ENCODE results near the gene CXXC4. TPM values are rescaled to one million over a fixed set of nuclear protein-coding genes. Genes with fewer than 3 reads are reported as not detected.

Gene CXXC4
- total RNA-seq, 1 donor from 2014 or later, result 0.12 TPM

GRCh38 chr4:104488151-104488550 is 6.5 kb downstream of the CXXC4 start:
- no peak for ATAC-seq

- no peak for ATAC-seq
Measured at GRCh38 chr4:104486716-104487504, 7.8 kb downstream of the CXXC4 start.

DNA sequence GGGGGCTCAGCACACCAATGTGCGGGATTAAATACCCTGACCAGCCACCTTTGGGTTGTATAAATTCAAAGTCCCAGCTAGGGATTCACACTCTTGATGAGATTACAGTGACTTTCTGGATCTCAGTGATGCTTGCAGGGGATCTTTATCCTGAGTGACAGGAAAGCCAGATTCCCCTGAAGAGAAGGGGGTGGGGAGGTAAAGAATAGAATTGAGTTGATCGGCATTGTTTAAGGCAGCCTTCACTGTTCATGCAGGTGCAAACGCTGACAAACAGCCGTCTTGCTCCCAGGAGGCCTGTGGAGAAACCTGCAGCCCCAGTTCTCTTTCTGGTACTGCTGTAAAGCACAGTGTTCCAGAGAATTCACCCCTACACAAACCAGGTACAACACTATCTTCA is 19.0 kb downstream of the CXXC4 start:
- no peak for ATAC-seq

DNA sequence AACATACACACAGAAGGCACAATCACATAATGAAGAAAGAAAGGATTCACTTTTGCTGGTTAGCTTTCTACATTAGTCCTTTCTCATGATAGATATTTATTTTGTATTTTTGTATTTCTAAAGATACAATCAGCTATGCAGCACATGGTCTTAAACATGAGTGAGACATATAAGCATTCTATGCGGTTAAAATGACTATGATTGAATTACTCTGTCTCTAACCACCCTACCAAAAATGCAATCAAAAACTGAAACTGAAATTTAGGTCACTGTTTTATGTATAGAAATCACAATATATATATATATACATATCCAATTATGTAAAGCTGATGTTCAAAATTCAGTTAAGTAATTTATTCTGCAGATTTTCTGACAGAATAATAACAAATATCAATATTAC is 21.9 kb downstream of the CXXC4 start:
- ATAC-seq, result no peak

- no peak for ATAC-seq
Measured at GRCh38 chr4:104470770-104471169, 23.9 kb downstream of the CXXC4 start.

GRCh38 chr4:104469794-104470193 is 24.9 kb downstream of the CXXC4 start:
- ATAC-seq, result no peak

GRCh38 chr4:104465619-104466018 is 29.1 kb downstream of the CXXC4 start:
- no peak for ATAC-seq

GRCh38 chr4:104465201-104465600 is 29.5 kb downstream of the CXXC4 start:
- no peak for ATAC-seq

- ATAC-seq, result no peak
Measured at GRCh38 chr4:104462641-104463040, 32.1 kb downstream of the CXXC4 start.

DNA sequence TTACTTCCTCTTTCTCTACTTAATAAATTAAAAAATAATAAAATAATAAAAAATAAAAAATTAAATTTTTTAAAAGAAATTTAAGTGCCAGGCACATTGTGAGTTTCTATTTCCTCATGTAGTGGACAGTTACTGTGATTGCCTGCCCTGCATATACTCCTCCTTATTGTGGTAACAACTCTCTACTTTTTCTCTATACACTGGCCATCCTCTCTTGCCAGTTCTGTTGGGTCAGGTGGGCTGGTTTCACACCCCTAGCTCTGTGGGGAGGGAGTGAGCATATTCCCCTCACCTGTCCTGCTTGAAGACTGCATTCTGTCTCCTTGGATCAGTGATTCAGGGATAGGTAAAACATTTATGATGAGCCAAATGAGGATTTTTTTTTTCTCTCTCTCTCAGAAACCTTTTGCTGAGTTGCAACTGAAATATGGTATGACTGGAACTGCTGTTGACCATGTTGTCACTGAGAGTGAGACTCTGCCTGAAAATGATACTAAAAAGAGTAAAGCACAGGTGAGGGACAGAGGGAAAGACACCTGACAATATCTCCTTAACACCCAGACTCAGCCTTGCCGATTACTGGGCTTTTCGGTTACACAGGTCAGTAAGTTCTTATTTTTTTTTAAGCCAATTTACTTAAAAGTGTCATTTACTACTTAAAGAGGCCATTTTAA is 37.2 kb downstream of the CXXC4 start:
- ATAC-seq, result no peak

DNA sequence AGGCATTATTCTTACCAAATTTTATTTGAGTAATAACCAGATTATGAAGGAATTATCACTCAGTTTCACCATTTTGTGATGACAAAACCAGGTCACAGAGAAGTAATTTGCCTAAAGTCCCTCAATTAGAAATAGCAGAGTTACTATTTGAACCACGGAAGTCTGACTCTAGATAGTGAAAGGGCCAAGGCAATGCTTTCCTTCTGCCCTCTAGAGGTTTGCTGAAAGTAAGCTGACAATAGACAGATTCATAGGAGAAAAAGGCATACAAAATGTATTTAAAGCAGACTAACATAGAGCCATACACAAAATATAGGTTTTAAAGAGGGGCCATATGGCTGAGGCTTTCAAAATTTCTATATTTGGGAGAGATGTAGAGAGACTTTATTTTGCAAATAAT is 43.1 kb downstream of the CXXC4 start:
- no peak for ATAC-seq

DNA sequence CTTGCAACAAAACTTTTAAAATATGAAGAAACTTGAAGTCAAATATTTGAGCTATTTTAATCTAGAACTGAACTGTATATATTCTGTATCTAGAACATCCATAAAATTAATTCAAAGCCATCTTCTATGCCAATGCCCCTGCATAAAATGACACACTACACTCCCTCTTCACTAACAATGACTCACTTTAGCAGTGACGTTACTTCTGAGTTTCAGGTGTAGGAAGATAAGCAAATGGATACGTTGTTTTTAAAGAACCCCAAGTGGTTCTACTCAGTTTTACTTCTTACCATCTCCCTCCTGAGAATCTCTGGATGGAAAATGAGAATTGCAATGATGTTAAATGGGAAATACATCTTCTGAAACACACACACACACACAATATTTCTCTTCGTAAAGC is 45.2 kb downstream of the CXXC4 start:
- no peak for ATAC-seq

DNA sequence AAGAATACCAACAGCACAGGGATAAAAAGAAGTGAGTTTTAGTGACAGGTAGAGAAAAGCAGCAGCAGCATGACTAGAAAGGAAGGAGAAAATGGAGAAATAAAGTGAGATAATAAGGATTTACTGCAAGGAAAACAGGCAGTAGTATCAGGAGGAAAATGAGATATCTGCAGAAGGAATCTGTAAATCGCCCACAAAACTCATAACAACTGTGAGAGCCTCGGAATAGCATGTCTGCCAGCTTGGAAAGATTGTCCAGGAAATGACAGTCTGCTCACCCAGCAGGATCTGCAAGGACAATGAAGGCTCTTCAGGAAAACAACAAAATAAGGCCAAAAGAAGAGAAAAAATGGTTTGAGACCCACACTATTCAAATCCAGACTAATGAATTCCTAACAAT is 47.4 kb downstream of the CXXC4 start:
- no peak for ATAC-seq

DNA sequence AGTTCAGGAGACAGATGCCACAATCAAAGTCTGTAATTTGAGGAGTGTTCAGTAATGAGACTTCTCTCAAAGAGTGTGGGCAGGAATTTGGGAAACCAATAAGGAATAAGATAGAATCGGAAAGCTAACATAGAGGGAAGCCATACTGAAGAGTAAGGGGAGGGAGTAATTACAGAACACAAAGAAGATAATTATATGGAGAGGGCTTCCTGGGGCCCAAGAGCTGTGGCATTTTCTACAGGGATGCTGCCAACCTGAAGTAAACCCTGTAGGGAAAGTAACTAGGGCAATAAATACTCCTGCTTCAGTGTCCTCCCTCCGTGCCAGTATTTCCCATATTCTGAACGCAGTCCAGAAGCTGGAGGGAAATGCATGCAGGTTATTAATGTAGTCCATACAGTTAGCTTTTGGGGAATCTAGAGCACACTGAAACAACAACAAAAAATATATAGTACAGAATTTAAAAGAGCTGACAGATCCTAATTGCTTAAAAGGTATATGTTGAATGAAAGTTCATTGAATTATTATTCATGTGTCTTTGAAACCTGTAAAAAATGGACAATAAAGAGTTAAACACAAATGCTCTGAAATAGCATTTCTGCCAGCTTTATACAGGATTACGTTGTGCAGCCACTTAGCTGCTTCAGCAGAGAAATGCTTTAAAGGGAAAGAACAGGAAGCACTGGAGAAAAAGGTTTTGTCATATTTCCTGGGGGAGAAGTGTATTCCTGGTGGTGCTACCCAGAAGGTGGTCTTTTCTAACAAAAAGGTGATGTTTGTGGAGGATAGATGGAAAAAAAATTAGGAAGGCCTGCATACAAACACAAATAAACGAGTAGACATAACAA is 48.0 kb downstream of the CXXC4 start:
- no peak for ATAC-seq

GRCh38 chr4:104444685-104445084 is 50.0 kb downstream of the CXXC4 start:
- ATAC-seq, result no peak

DNA sequence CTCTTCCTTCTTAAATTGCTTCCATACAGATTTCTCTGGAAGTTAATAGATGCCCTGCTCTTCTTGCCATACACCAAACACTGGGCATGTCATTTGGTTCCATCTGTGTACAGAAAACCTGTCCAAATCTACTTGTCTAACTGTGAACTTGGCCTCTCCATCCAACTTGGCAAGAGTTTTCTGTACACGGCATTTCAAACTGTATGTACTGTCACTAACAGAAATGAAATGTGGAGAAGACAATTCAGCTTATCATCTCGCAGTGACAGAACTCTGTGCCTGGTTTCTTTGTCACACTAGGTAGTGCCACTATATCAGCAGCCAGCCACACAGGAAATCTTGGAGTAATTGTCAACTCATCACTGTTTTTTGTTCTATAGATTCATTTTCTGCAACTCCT is 58.2 kb downstream of the CXXC4 start:
- no peak for ATAC-seq

DNA sequence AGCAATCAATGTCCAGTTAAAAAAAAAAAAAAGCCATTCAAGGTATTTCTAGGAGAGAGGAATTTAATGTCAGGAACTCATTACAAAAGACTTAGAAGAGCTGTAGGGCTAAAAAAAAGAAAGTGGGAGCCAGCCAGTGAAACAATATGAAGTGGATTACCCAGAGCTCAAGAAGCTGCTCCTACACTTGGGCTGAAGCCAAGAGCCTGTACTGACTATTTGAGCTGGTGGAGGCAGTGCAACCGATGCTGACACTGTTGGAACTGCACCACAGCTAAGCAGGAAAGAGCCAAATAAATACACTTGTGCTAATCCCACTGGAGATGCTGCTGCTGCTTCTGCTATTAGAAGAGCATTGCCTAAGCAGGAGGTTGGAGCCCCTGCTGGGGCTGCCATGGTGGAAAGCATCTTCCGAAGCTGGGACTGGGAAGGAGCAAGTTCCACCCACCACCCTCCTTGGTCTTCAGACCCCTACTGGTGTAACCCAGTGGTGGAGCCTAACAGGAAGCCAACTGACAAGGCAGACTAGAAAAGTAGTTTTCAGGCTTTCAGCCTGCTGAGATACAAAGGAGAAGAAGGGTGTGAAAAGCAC is 65.4 kb downstream of the CXXC4 start:
- ATAC-seq, result no peak

DNA sequence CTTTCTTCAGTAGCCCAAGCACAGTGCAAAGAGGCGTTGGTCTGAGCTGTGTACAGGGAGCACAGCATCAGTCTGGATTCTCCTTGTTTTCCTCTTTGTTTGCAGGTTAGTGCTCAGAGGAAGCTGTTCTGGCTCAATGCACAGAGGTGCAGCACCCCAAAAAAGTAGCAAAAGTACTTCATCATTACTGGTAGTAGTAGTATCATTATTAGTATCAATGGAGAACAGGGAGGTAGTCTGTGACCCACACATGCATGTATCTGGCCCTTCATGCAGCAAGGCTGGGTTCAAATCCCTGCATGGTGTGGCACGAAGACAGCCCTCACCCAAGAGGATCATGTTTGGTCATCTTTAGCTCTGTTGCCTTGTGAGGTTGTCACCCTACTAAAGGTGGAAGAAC is 68.7 kb downstream of the CXXC4 start:
- ATAC-seq, result no peak

GRCh38 chr4:104424989-104425388 is 69.7 kb downstream of the CXXC4 start:
- no peak for ATAC-seq

DNA sequence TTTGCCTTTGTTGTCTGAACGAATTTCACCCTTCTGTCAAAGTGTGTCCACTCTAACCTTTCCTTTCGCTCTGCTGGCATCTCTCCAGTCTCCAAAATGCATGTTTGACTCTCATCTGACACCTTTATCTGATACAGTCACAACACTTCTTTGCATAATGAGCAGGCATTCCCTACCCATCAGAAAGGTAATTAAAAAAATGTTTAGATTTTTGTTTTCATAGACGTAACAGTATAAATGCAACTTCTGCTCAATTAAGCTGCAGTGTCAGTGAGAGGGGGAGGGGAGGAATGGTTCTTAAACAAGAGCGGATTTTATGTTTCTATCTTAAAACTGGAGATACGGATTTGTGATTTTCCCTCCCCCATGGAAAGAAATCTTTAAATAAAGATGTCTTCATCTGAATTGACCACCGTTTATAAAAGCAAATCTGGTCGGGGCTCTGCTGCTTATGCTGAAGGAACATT is 70.2 kb downstream of the CXXC4 start:
- ATAC-seq, result no peak

GRCh38 chr4:104421566-104421965 is 73.1 kb downstream of the CXXC4 start:
- ATAC-seq, result no peak

DNA sequence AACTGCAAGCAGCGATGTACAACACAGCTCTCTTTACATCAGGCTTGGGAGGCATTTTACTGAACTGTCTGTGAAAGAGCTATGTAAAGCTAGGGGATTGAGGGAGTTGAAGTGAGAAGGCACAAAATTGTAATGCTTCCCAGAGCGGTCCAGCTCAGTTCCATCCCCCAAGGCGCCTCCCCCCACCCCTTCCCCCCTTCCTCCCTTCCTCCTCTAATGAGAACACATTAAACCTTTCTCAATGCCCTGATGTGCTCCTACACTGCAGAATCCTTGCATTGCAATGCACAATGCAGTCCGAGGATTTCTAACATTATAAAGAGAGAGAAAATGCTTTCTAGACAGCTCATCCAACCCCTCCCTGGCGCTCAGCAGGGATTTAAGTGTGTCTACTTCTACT is 73.9 kb downstream of the CXXC4 start:
- no peak for ATAC-seq
